ENCODE results near the gene ERICH2.

ERICH2 gene

GRCh38 chr2:170842785-170843184 lies 72.6 kb downstream of the ERICH2 start:
- no peak for DNase-seq (ENCODE audit: low read depth in 2 of 2)

- no peak for DNase-seq (ENCODE audit: low read depth in 2 of 2)
Observed at GRCh38 chr2:170843656-170844055, 73.5 kb downstream of the ERICH2 start.

GRCh38 chr2:170845343-170845742 lies 75.2 kb downstream of the ERICH2 start:
- DNase-seq (ENCODE audit: low read depth in 2 of 2), result no peak

- DNase-seq (ENCODE audit: low read depth in 2 of 2), result no peak
Observed at GRCh38 chr2:170846314-170846713, 76.1 kb downstream of the ERICH2 start.

GRCh38 chr2:170847716-170848115 lies 77.5 kb downstream of the ERICH2 start:
- no peak for DNase-seq (ENCODE audit: low read depth in 2 of 2)

Data from stimulated activated CD8-positive, alpha-beta memory T cell treated with anti-CD3 and anti-CD28 coated beads, Interleukin-2, amount 100 ng/mL, for 1 hour (primary cell).